ENCODE data around the gene ZDHHC7.

DNA sequence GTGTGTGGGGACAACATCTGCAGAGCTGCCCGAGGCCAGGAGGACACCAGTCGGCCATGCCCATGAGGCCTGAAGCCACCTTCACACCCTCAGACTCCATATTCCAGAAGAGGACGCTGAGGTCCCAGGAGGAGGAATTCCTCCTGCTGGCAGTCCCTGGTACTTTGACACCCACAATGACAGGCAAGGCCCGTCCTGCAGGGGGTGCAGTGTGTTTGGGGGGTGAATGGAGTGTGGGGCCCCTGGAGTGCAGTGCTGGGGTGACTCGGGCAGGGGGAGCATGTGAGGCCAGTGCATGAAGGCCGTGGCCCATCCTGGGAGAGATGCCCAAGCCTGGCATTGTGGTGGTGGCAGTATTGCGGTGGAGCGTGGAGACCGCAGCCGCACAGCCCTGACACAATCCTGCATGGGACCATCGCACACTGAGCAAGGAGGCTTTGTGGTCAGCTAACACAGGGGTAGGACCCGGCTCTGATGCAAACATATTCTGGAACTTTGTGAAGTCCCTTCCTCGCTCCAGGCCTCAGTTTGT lies 52.2 kb downstream of the ZDHHC7 start:
- TF ChIP-seq CTCF (IDR thresholded peaks at IDR 0.05), result no peak
- no peak for TF ChIP-seq ZFX (IDR thresholded peaks at IDR 0.05; ENCODE audit: borderline replicate concordance)
